Nephron (organoid): ENCODE measurements around the gene SSBP1.
"Not testable (repeated sequence)": the region's sequence is repeated elsewhere in the genome, so short reads cannot be mapped to it uniquely, and the experiment has no call there.

ENCODE experiments used
- H3K27ac Mint-ChIP-seq, 3 experiments: 2 replicates each; pipeline ENCODE4 v1.8.0; 2020; ENCODE audit warnings: mixed read lengths in 3 of 3, mild to moderate bottlenecking in 2 of 3, moderate library complexity in 1 of 3
- H3K27me3 Mint-ChIP-seq: 2 replicates; pipeline ENCODE4 v1.8.0; 2021; ENCODE audit warnings: low read depth, mild to moderate bottlenecking, moderate library complexity, mixed read lengths
- H3K36me3 Mint-ChIP-seq: 2 replicates; pipeline ENCODE4 v1.8.0; 2020; ENCODE audit warnings: low read depth, mixed read lengths
- H3K4me1 Mint-ChIP-seq: 2 replicates; pipeline ENCODE4 v1.8.0; 2020; ENCODE audit warnings: mixed read lengths
- H3K4me3 Mint-ChIP-seq, 3 experiments: 2 replicates each; pipeline ENCODE4 v1.8.0; 2020; ENCODE audit warnings: mild to moderate bottlenecking in 3 of 3, mixed read lengths in 3 of 3, moderate library complexity in 2 of 3
- H3K9me3 Mint-ChIP-seq: 2 replicates; pipeline ENCODE4 v1.8.0; 2020; ENCODE audit warnings: mixed read lengths
- CTCF ChIP-seq, 3 experiments: fragments of 200-600 bp; sonication (generic); IDR thresholded peaks; one replicate each; pipeline ENCODE4 v1.5.0; 2021; ENCODE audit warnings: antibody characterized with exemption in 3 of 3; ENCODE audit not compliant: unreplicated experiment in 3 of 3

Gene SSBP1

GRCh38 chr7:141737836-141738591, at the start of gene SSBP1:
SSBP1 (plus strand) TSS chr7:141738358; CDS start chr7:141739167, 809 bp downstream.
- Mint-ChIP-seq H3K4me3 (peak within 1 kb of the TSS; percentile 98 to 99 (median 98)), H3K27ac (peak within 1 kb of the TSS; percentile 88 to 97 (median 97)), H3K4me1 (peaks cover 22% of the 10 kb centered on the region), H3K27me3 (no peaks in the 10 kb centered on the region), H3K9me3 (no peaks in the 10 kb centered on the region), H3K36me3 (peaks cover 23% of the 10 kb centered on the region)
- peak; percentile 74 to 89 (median 82) for TF ChIP-seq CTCF (IDR thresholded peaks at IDR 0.05; ENCODE audit: unreplicated experiment in 3 of 3)

GRCh38 chr7:141689072-141689825, 48.9 kb upstream of the SSBP1 start:
- not testable (repeated sequence) for H3K9me3 Mint-ChIP-seq, H3K4me1 Mint-ChIP-seq, H3K4me3 Mint-ChIP-seq, H3K27me3 Mint-ChIP-seq, H3K27ac Mint-ChIP-seq
- H3K36me3 Mint-ChIP-seq = peaks cover 17% of the 10 kb centered on the region

GRCh38 chr7:141691540-141691939, 46.6 kb upstream of the SSBP1 start:
- no peak for TF ChIP-seq CTCF (IDR thresholded peaks at IDR 0.05; ENCODE audit: unreplicated experiment in 3 of 3)
- H3K4me1 Mint-ChIP-seq = no peaks in the 10 kb centered on the region
- H3K27me3 Mint-ChIP-seq = no peaks in the 10 kb centered on the region
- no peak overlapping the region for H3K27ac Mint-ChIP-seq
- H3K9me3 Mint-ChIP-seq = no peaks in the 10 kb centered on the region
- peaks cover 6% of the 10 kb centered on the region for H3K36me3 Mint-ChIP-seq
- H3K4me3 Mint-ChIP-seq = no peak overlapping the region

- Mint-ChIP-seq H3K9me3 (no peaks in the 10 kb centered on the region), H3K4me1 (no peaks in the 10 kb centered on the region), H3K27ac (no peak overlapping the region), H3K27me3 (no peaks in the 10 kb centered on the region), H3K4me3 (no peak overlapping the region), H3K36me3 (peaks cover 3% of the 10 kb centered on the region)
- TF ChIP-seq CTCF (IDR thresholded peaks at IDR 0.05; ENCODE audit: unreplicated experiment in 3 of 3) = no peak
Observed at GRCh38 chr7:141691961-141692360, 46.2 kb upstream of the SSBP1 start.

GRCh38 chr7:141693082-141693481, 45.1 kb upstream of the SSBP1 start:
- Mint-ChIP-seq H3K27ac (no peak overlapping the region), H3K9me3 (no peaks in the 10 kb centered on the region), H3K36me3 (no peaks in the 10 kb centered on the region), H3K4me3 (no peak overlapping the region), H3K27me3 (no peaks in the 10 kb centered on the region), H3K4me1 (no peaks in the 10 kb centered on the region)
- TF ChIP-seq CTCF (IDR thresholded peaks at IDR 0.05; ENCODE audit: unreplicated experiment in 3 of 3) = no peak

GRCh38 chr7:141695803-141696289, 42.3 kb upstream of the SSBP1 start:
- Mint-ChIP-seq H3K4me1 (peaks cover 5% of the 10 kb centered on the region), H3K27me3 (no peaks in the 10 kb centered on the region), H3K9me3 (no peaks in the 10 kb centered on the region), H3K4me3 (no peak overlapping the region), H3K36me3 (no peaks in the 10 kb centered on the region), H3K27ac (no peak overlapping the region)
- TF ChIP-seq CTCF (IDR thresholded peaks at IDR 0.05; ENCODE audit: unreplicated experiment in 3 of 3) = no peak
